HG02885 (cell line): ENCODE measurements around the gene SELENOI.

Experiments
- ATAC-seq: cut with Tn5 transposase; IDR thresholded peaks from one replicate; pipeline ENCODE4 v1.9.1; 2021; ENCODE audit warnings: mild to moderate bottlenecking; ENCODE audit not compliant: unreplicated experiment, poor library complexity

SELENOI gene

GRCh38 chr2:26401739-26402541, 56.0 kb downstream of the SELENOI start, which contains the start of gene DRC1:
Gene DRC1, plus strand, starts transcription at chr2:26401920. Its CDS starts 70 bp downstream, at chr2:26401990.
- ATAC-seq: no peak

DNA sequence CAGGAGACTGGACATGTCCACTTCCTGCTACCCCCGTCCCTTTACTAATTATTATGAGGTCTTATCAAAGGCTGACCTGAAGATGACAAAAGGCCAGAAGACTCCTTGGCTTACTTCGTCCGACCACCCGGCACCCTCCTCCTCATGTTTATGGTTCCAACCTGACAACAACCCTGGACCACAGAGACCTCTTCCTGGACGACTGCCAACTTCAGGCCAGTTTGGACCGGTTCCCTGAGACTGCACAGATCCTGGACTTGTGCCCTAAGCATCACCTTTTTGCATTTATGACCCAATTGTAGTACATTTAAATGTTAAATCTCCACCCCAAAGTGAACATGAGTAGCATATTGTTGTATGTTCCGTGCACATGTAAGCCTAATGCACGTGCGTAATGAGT, 61.6 kb downstream of the SELENOI start:
- no peak for ATAC-seq

DNA sequence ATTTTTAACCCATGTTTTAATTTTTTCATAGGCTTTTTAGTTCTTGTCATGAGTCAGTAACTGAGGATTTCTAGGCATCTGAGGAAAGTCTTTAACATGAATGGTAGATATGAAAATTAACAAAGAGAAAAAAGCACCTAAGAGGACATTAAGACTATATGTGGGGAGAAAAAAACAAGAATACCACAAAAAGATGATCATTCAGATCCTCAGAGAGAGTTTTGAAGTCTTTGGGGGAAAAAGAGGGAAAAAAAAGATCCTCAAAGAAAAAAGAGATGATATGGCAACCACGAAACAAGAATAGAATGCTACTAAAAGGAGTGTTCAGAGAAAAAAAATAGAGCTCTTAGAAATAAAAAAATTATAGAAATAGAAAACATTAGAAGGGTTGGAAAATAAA, 63.8 kb downstream of the SELENOI start:
- no peak for ATAC-seq

- no peak for ATAC-seq
These were observed 64.9 kb downstream of the SELENOI start for GRCh38 chr2:26410764-26411243.

DNA sequence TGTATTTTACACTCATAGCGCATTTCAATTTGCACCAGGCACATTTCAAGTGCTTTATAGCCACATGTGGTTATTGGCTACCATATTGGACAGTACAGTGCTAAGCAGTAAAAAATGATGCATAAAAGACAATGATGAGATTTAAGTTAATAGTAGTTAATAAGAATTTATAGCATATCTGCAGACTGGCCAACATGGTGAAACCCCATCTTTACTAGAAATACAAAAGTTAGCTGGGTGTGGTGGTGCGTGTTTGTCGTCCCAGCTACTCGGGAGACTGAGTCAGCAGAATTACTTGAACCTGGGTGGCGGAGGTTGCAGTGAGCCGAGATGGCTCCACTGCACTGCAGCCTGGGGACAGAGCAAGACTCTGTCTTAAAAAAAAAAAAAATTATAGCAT, 65.5 kb downstream of the SELENOI start:
- no peak for ATAC-seq

DNA sequence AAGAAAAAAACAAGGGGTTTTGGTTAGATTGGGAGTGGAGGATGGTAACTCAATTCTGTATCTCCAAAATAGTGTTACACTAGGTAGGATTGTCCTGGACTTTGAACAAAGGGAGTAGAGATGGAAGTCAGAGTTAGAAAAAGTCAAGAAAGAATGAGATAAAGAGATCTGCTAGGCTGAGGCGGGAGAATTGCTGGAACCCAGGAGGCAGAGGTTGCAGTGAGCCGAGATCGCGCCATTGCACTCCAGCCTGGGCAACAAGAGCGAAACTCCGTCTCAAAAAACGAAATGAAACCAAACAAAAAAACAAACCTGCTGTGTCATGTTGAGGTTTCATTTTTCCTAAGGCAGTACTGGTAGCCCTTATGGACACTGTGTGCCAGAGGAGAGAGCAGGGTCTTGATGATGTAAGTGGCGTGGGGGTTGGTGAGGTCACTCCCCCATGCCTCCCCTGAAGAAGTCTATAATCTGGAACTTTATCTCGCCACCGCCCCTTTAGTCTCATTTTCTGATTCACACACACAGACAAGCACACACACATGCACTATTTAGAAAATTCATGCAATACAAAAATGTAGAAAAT, 66.2 kb downstream of the SELENOI start:
- ATAC-seq: no peak

DNA sequence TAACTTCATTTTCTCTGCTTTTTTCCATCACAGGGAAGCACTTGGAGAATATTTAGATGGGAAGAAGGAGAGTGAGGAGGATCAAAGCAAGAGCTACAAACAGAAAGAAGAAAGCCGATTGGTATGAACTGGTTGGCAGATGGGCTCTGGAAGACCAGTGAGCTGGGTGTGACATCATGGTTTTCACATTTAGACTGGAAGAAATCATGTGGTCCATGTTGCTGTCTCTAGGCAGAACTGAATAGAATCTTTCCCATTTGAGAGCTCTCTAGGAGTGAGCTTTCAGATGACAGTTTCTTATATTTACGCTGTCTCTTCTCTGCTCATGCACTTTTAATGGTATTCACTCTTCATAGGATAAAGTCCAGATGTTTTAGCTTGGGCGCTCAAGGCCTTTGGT, 68.4 kb downstream of the SELENOI start:
- no peak for ATAC-seq

- no peak for ATAC-seq
These were observed 76.0 kb downstream of the SELENOI start for GRCh38 chr2:26421961-26422360.

- ATAC-seq: no peak
These were observed 77.1 kb downstream of the SELENOI start for GRCh38 chr2:26422947-26423629.

GRCh38 chr2:26423750-26424149, 77.8 kb downstream of the SELENOI start:
- ATAC-seq: no peak

DNA sequence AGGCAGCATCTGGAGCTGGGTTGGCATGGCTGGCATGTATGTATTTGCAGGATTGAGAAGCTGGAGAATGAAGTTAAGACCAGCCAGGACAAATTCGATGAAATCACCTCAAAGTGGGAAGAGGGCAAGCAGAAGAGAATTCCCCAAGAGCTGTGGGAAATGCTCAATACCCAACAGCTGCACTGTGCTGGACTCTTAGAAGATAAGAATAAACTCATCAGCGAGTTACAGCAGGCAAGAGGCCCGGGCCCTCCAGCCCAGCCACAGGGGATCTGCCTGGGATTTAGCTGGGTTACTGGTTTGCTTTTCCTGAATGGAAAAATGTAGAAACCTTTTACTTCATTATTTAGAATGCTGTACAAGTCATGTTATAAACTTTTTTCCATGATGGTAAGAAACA, 78.3 kb downstream of the SELENOI start:
- ATAC-seq: no peak

DNA sequence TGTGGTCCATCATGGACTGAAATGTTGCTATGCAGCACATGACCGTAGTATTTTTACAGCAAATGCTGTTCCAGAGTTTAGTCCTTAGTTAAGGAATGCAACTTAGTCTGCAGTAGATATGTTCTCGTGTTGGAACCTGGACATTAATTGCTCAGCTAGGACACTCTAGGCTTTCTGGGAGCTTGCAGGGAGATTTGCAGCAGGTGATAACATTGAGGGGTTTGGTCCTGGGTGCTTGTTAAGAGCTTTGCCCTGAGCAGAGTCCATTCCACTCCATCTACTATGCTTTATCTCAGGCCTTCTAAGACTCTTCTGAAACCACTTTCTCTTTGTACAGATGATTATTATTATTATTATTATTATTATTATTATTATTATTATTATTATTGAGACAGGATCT, 82.9 kb downstream of the SELENOI start:
- no peak for ATAC-seq

- no peak for ATAC-seq
These were observed 84.0 kb downstream of the SELENOI start for GRCh38 chr2:26429779-26430578.

- ATAC-seq: no peak
These were observed 84.9 kb downstream of the SELENOI start for GRCh38 chr2:26430826-26431225.

DNA sequence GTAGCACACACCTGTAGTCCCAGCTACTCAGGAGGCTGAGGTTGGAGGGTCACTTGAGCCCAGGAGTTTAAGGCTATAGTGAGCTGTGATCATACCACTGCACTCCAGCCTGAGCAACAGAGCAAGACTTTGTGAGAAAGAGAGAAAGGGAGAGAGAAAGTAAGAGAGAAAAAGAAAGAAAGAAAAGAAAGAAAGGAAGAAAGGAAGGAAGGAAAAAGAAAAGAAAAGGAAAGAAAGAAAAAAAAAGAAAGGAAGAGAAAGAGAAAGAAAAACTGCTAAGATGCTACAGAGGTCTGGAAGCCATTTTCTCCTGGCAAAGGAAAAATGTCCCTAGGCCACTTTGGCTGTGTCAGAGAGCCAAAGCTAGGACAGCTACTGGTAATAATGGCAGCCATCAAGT, 86.4 kb downstream of the SELENOI start:
- no peak for ATAC-seq

GRCh38 chr2:26432859-26433258, 86.9 kb downstream of the SELENOI start:
- no peak for ATAC-seq

DNA sequence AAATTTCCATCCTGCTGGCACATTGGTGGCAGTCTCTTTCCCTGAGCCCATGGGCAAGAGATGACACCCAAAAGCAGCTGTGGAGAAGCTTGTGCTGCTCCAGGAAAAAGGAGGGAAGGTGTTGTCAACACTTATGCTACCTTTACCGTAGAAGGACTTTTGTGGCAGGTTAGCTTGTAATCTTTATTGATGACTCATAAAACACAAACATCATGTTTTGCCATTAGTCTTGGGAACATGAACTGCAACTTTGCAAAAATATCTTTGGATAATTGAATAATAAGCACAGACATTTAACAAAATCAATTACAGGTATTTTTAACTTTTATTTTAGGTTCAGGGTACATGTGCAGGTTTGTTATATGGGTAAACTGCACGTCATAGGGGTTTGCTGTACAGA, 89.2 kb downstream of the SELENOI start:
- no peak for ATAC-seq

DNA sequence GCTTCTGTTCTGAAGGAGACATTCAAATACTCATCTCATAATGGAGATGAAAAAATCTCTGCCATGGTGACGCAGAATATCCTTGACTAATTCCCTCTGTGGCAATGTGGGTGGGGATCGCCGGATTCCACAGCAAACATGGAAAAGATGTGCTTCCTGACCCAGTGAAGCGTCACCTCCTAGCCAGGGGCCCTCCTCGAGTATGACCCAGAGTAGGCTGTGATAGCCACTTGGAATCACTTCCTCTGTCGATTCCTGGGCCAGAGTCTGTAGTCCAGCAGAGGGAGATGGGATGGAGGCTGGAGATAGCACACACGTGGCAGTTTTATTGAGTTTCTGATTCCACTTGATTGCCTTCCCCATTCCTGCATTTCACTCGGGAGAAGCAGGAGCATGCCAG, 92.6 kb downstream of the SELENOI start:
- ATAC-seq: no peak

- ATAC-seq: no peak
These were observed 93.0 kb downstream of the SELENOI start for GRCh38 chr2:26438926-26439325.

DNA sequence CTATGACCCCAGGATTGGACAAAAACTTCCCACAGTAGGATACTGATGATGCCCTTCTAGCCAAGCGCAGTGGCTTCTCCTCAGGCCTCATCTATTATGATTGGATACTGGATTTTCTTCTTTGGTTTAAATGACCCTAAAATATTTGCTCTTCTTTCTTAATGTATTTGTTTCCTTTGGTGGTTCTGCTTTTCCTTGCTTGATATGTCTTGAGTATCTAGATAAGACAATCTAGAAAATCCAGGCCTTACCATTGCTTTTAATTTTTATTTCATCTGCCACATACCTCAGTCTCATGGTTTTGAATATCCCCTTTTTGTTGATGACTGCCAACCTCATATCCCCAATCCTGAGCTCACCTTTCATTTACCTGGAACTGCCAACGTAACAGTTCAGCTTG, 96.4 kb downstream of the SELENOI start:
- no peak for ATAC-seq

- ATAC-seq: no peak
These were observed 96.8 kb downstream of the SELENOI start for GRCh38 chr2:26442707-26443106.
